Lung (tissue), 12 donors: Measurements from ENCODE around the gene COA6. TPM values are rescaled to one million over a fixed set of nuclear protein-coding genes. Genes with fewer than 3 reads are reported as not detected.

Experiments
- ATAC-seq: fragments of 200-7000 bp; cut with Tn5 transposase; one replicate; pipeline ENCODE4 v1.9.1; 2020; ENCODE audit warnings: moderate number of reproducible peaks; ENCODE audit not compliant: insufficient read depth, low FRiP score
- DNase-seq, 3 donors: peaks; one replicate each; pipeline ENCODE4 v3.0.0-alpha.2; 2013 to 2017
- H3K27ac ChIP-seq, 2 donors: one replicate each; pipeline ENCODE4 v1.5.1; 2013; ENCODE audit warnings: mild to moderate bottlenecking in 2 of 2, moderate library complexity in 2 of 2, control low read depth in 1 of 2, inconsistent platforms in 1 of 2, low read depth in 1 of 2, low read length in 1 of 2
- H3K27me3 ChIP-seq, 3 donors: one replicate each; pipeline ENCODE4 v1.5.1; 2013; ENCODE audit warnings: low read length in 2 of 3; ENCODE audit not compliant: control insufficient read depth in 3 of 3, insufficient read depth in 3 of 3
- H3K36me3 ChIP-seq, 4 donors: one replicate each; pipeline ENCODE4 v1.5.1; 2013; ENCODE audit warnings: low read length in 4 of 4, mild to moderate bottlenecking in 1 of 4, moderate library complexity in 1 of 4; ENCODE audit not compliant: control insufficient read depth in 4 of 4, insufficient read depth in 4 of 4
- H3K4me1 ChIP-seq, 5 donors: one replicate each; pipeline ENCODE4 v1.5.1; 2013; ENCODE audit warnings: low read length in 5 of 5, mild to moderate bottlenecking in 2 of 5, moderate library complexity in 1 of 5; ENCODE audit not compliant: control insufficient read depth in 5 of 5, insufficient read depth in 5 of 5
- H3K4me3 ChIP-seq: one replicate; pipeline ENCODE4 v1.5.1; 2013; ENCODE audit warnings: mild to moderate bottlenecking, control low read depth, moderate library complexity
- H3K9ac ChIP-seq, 2 donors: one replicate each; pipeline ENCODE4 v1.5.1; 2013; ENCODE audit warnings: low read length in 2 of 2, control low read depth in 1 of 2; ENCODE audit not compliant: insufficient read depth in 1 of 2
- H3K9me3 ChIP-seq, 4 donors: one replicate each; pipeline ENCODE4 v1.5.1; 2013; ENCODE audit warnings: low read length in 3 of 4, mild to moderate bottlenecking in 1 of 4, moderate library complexity in 1 of 4; ENCODE audit not compliant: control insufficient read depth in 4 of 4, insufficient read depth in 3 of 4
- WGBS, 2 donors: extraction: QIAGEN DNeasy Blood & Tissue Kit; methylation state at CpG; one replicate each; pipeline ENCODE4 v1.1.7; 2013; 5-methylcytosine and 5-hydroxymethylcytosine counted together
- polyA plus RNA-seq, 2 donors: library from polyadenylated mRNA; stranded (reverse); fragments of 200-250 nt; gene quantifications; one replicate each; pipeline ENCODE4 v1.2.1, GENCODE V29; 2013
- total RNA-seq, 2 donors: library from RNA; depleted of rRNA in 1 of 2; stranded (reverse); fragments of >200 nt in 1 of 2; gene quantifications; one replicate each; pipeline ENCODE4 v1.2.1, GENCODE V29; 2014 to 2021
- TF ChIP-seq, protein P1 (sequence below): IDR thresholded peaks from 2 replicates; pipeline ENCODE4 v1.5.1; 2012; ENCODE audit warnings: mild to moderate bottlenecking; ENCODE audit errors: control extremely low read depth, extremely low read depth
- donor health status: control.
- donor health status: control.
- donor health status: Bipolar disorder and iron deficiency.
- donor health status: healthy.
- donor health status: DM: yes; HTN: yes; CAD: no.

COA6 gene
- total and polyA plus RNA-seq, 4 donors, result 12.9 to 67.5 (median 40.3) TPM

DNA sequence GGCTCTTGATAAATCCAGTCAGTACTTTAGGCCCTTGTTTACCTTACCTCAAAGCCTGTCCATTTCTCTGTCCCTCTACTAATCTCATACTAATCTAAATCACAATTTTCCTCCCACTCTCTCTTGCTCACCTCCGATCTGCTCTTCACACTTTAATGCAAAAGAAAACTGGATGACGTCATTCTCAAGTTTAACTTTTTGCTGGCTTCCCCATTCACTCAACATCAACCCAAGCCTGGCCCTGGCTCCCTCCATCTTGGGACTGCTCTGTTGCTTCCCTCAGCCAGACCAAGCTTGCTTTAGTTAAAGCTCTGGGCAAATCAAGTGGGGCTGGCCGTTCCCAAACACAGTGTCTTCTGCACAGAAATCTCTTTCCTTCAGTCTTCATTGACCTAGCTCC lies 29.7 kb downstream of the COA6 start:
- ATAC-seq (no peak), DNase-seq (no peak)
- H3K9me3 ChIP-seq, result no peaks in the 10 kb centered on the region
- no peaks in the 10 kb centered on the region for H3K27me3 ChIP-seq
- peaks cover 0 to 2% (median 0%) of the 10 kb centered on the region in 4 donors for H3K36me3 ChIP-seq
- no peak overlapping the region for H3K4me3 ChIP-seq
- TF ChIP-seq, protein P1, sequence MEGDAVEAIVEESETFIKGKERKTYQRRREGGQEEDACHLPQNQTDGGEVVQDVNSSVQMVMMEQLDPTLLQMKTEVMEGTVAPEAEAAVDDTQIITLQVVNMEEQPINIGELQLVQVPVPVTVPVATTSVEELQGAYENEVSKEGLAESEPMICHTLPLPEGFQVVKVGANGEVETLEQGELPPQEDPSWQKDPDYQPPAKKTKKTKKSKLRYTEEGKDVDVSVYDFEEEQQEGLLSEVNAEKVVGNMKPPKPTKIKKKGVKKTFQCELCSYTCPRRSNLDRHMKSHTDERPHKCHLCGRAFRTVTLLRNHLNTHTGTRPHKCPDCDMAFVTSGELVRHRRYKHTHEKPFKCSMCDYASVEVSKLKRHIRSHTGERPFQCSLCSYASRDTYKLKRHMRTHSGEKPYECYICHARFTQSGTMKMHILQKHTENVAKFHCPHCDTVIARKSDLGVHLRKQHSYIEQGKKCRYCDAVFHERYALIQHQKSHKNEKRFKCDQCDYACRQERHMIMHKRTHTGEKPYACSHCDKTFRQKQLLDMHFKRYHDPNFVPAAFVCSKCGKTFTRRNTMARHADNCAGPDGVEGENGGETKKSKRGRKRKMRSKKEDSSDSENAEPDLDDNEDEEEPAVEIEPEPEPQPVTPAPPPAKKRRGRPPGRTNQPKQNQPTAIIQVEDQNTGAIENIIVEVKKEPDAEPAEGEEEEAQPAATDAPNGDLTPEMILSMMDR, result no peak
- no peak overlapping the region for H3K9ac ChIP-seq
- no peak overlapping the region for H3K27ac ChIP-seq
- peaks cover 0 to 8% (median 0%) of the 10 kb centered on the region in 5 donors for H3K4me1 ChIP-seq
- WGBS, 2 donors, result 88 to 90% methylated on average over 3 of the region's 3 CpGs

DNA sequence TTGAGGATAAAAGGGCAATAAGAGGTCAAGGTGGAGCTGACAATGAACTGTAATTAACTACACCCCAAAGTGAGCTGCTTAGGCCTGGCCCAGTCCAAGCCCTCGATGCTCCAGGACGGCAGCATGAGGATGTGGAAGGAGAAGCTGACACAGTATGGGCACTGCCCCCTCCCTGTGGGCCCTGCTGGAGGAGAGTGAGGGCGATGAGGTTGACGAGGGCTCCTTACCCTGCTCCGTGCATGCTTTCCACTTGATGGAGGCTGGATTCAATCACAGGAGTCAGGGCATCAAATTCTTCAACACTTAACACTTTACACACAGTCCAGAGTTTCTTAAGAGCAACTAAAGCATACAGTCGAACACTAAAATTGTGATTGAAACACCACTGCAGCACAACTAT lies 32.4 kb downstream of the COA6 start:
- no peak for DNase-seq
- Histone ChIP-seq H3K9ac (no peak overlapping the region), H3K27ac (no peak overlapping the region), H3K36me3 (peaks cover 0 to 6% (median 2%) of the 10 kb centered on the region in 4 donors), H3K4me1 (peaks cover 0 to 8% (median 0%) of the 10 kb centered on the region in 5 donors), H3K4me3 (no peak overlapping the region), H3K27me3 (no peaks in the 10 kb centered on the region), H3K9me3 (no peaks in the 10 kb centered on the region)
- TF ChIP-seq, protein P1, result no peak
- 76 to 77% methylated on average over 6 of the region's 6 CpGs for WGBS, 2 donors
- ATAC-seq, result no peak

DNA sequence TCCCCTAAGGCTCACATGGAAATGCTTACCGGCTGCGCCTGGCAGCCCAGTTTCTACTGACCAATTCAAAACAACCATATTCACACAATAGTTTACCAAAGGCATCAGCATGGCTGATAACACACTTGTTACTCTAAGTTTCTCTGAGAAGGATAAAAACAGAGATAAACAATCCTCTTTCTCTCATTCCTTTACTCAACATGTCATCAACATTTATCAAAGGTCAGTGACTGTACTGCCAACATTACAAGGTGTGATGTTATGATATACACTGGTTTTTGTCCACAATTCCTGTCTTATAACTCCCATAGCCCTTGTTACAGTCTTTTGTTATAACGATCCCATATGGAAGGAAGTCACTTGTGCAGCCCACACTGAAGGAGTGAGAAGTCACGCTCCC lies 33.6 kb downstream of the COA6 start:
- TF ChIP-seq, protein P1, result no peak
- no peak for ATAC-seq
- peaks cover 0 to 6% (median 3%) of the 10 kb centered on the region in 4 donors for H3K36me3 ChIP-seq
- H3K4me1 ChIP-seq, result peaks cover 0 to 8% (median 0%) of the 10 kb centered on the region in 5 donors
- H3K27ac ChIP-seq, result no peak overlapping the region
- no peak overlapping the region for H3K4me3 ChIP-seq
- DNase-seq, result no peak
- H3K9ac ChIP-seq, result no peak overlapping the region
- 86 to 93% methylated on average over 4 of the region's 4 CpGs for WGBS, 2 donors
- H3K9me3 ChIP-seq, result no peaks in the 10 kb centered on the region
- no peaks in the 10 kb centered on the region for H3K27me3 ChIP-seq

DNA sequence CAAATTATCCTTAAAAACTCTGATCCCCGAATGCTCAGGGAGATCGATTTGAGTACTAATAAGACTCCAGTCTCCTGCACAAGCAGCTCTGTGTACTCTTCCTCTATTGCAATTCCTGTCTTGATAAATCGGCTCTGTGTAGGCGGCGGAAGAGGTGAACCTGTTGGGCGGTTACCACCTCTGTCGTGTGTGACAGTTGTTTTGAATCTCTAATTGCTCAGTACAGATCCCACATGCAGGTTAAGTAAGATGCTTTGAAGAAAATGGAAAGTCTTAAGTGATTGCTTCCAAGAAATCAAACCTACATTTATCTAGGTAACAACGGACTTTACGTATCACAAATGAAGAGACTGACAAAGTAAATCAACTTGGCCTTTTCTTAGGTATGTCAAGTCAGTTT lies 35.5 kb downstream of the COA6 start:
- Histone ChIP-seq H3K36me3 (peaks cover 0 to 13% (median 6%) of the 10 kb centered on the region in 4 donors), H3K9ac (no peak overlapping the region), H3K27ac (no peak overlapping the region), H3K9me3 (no peaks in the 10 kb centered on the region), H3K27me3 (no peaks in the 10 kb centered on the region), H3K4me1 (peaks cover 0 to 8% (median 0%) of the 10 kb centered on the region in 5 donors), H3K4me3 (no peak overlapping the region)
- WGBS, 2 donors, result 93 to 96% methylated on average over 9 of the region's 9 CpGs
- ATAC-seq (no peak), DNase-seq (no peak)
- TF ChIP-seq, protein P1, result no peak
